Loucy (cell line): ENCODE data around the gene ASB1.

Experiments used
- H2AFZ ChIP-seq: fragments of 200-600 bp; sonication (generic); 2 replicates; pipeline ENCODE4 v1.6.0; 2016; ENCODE audit warnings: antibody characterized with exemption, mild to moderate bottlenecking, low read length, moderate library complexity
- H3F3A ChIP-seq: fragments of 200-600 bp; 2 replicates; pipeline ENCODE4 v1.6.0; 2016; ENCODE audit warnings: antibody characterized with exemption, low read depth, mild to moderate bottlenecking
- H3K27me3 ChIP-seq: fragments of 200-600 bp; sonication (generic); 2 replicates; pipeline ENCODE4 v1.6.1; 2014; ENCODE audit warnings: low read length, mild to moderate bottlenecking; ENCODE audit not compliant: insufficient read depth, poor library complexity, severe bottlenecking
- H3K36me3 ChIP-seq: fragments of 200-600 bp; sonication (generic); 2 replicates; pipeline ENCODE4 v1.6.1; 2016; ENCODE audit warnings: low read length; ENCODE audit not compliant: insufficient read depth
- H3K4me1 ChIP-seq: fragments of 200-600 bp; sonication (generic); 2 replicates; pipeline ENCODE4 v1.5.1; 2014; ENCODE audit warnings: low read length, mild to moderate bottlenecking; ENCODE audit not compliant: insufficient read depth, poor library complexity, severe bottlenecking
- H3K4me2 ChIP-seq: fragments of 200-600 bp; sonication (generic); 2 replicates; pipeline ENCODE4 v1.6.0; 2014; ENCODE audit warnings: antibody characterized with exemption, low read length, low read depth, mild to moderate bottlenecking; ENCODE audit not compliant: poor library complexity, severe bottlenecking
- H3K4me3 ChIP-seq: fragments of 200-600 bp; sonication (generic); 2 replicates; pipeline ENCODE4 v1.5.1; 2014; ENCODE audit warnings: low read length, mild to moderate bottlenecking, mixed read lengths; ENCODE audit not compliant: poor library complexity, severe bottlenecking
- H3K79me2 ChIP-seq: fragments of 200-600 bp; sonication (generic); 2 replicates; pipeline ENCODE4 v1.6.1; 2014; ENCODE audit warnings: low read length; ENCODE audit not compliant: insufficient read depth
- H3K9ac ChIP-seq: fragments of 200-600 bp; sonication (generic); 2 replicates; pipeline ENCODE4 v1.6.0; 2014; ENCODE audit warnings: mild to moderate bottlenecking, low read depth, low read length, moderate library complexity; ENCODE audit not compliant: poor library complexity, severe bottlenecking
- H3K9me2 ChIP-seq: fragments of 200-600 bp; sonication (generic); replicated peaks from 2 replicates; pipeline ENCODE4 v1.6.1; 2016; ENCODE audit warnings: low read depth, low read length, mixed read lengths
- H3K9me3 ChIP-seq: fragments of 200-600 bp; sonication (generic); 2 replicates; pipeline ENCODE4 v1.6.1; 2014; ENCODE audit warnings: mild to moderate bottlenecking, antibody characterized with exemption, low read length, low read depth; ENCODE audit not compliant: insufficient read depth
- H4K20me1 ChIP-seq: fragments of 200-600 bp; sonication (generic); 2 replicates; pipeline ENCODE4 v1.6.0; 2014; ENCODE audit warnings: antibody characterized with exemption, low read length, mild to moderate bottlenecking; ENCODE audit not compliant: insufficient read depth, poor library complexity, severe bottlenecking
- EZH2phosphoT487 ChIP-seq: fragments of 200-600 bp; IDR thresholded peaks from 2 replicates; pipeline ENCODE4 v1.6.1; 2018; ENCODE audit warnings: antibody characterized with exemption, mild to moderate bottlenecking, moderate library complexity, borderline replicate concordance
- TF ChIP-seq, protein P1 (sequence below): fragments of 200-600 bp; sonication (generic); conservative IDR thresholded peaks from 2 replicates; pipeline ENCODE4 v1.5.1; 2014; ENCODE audit warnings: mild to moderate bottlenecking, antibody characterized with exemption, low read length

The ASB1 gene

DNA sequence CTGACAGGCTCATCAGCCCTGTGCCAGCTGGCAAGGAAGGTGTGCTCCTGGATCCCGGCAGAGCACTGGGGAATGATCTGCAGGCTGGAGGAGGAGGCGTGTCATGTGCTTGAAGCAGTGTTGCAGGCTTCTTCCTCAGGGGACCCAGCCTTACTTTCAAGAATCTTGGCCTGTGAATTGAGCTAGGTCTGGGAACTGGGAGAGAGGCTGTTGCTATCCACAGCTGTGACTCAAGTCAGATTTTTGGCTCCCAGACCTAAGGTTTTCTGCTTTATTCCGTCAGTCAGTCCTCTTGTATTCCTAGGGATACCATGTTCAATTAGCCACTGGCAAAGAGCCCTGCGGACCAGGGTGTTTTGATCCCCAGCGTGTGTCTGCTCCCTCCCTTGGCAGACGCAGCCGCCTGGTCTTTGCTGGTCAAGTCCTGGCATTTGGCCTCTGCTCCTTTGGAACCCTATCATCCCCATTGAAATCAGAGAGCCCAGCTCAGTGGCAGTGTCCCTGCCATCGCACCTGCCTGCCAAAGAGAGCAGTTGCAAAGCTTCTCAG is 32.4 kb downstream of the ASB1 start:
- H3K4me3 ChIP-seq, result no peak overlapping the region
- no peaks in the 10 kb centered on the region for H3K36me3 ChIP-seq
- no peaks in the 10 kb centered on the region for H4K20me1 ChIP-seq
- no peaks in the 10 kb centered on the region for H3K4me1 ChIP-seq
- H3K9me3 ChIP-seq, result peaks cover 7% of the 10 kb centered on the region; the same call in 1 of the 2 replicates
- no peak for TF ChIP-seq EZH2phosphoT487
- TF ChIP-seq, protein P1, sequence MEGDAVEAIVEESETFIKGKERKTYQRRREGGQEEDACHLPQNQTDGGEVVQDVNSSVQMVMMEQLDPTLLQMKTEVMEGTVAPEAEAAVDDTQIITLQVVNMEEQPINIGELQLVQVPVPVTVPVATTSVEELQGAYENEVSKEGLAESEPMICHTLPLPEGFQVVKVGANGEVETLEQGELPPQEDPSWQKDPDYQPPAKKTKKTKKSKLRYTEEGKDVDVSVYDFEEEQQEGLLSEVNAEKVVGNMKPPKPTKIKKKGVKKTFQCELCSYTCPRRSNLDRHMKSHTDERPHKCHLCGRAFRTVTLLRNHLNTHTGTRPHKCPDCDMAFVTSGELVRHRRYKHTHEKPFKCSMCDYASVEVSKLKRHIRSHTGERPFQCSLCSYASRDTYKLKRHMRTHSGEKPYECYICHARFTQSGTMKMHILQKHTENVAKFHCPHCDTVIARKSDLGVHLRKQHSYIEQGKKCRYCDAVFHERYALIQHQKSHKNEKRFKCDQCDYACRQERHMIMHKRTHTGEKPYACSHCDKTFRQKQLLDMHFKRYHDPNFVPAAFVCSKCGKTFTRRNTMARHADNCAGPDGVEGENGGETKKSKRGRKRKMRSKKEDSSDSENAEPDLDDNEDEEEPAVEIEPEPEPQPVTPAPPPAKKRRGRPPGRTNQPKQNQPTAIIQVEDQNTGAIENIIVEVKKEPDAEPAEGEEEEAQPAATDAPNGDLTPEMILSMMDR, result no peak
- no peaks in the 10 kb centered on the region for H3K27me3 ChIP-seq
- H3F3A ChIP-seq, result no peaks in the 10 kb centered on the region
- no peak overlapping the region for H3K9ac ChIP-seq
- H3K9me2 ChIP-seq, result no peaks in the 10 kb centered on the region
- no peaks in the 10 kb centered on the region for H3K79me2 ChIP-seq
- no peak overlapping the region for H2AFZ ChIP-seq
- no peak overlapping the region for H3K4me2 ChIP-seq

DNA sequence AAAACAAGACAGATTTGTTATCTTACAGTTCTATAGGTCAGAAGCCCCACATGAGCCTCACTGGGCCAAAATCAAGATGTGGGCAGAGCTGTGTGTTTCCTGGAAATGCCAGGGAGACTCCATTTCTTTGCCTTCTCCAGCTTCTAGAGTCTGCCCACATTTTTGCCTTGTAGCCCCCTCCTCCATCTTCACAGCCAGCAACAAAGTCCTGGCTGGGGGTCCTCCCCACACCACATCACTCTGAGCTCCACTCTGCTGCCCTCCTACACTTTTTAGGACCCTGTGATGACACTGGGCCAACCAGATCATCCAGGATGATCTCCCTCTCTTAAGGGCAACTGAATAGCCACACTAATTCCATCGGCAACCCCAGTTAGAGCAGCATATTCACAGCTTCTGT is 34.3 kb downstream of the ASB1 start:
- H3K9me3 ChIP-seq, result peaks cover 4% of the 10 kb centered on the region; the same call in 1 of the 2 replicates
- no peak overlapping the region for H3K9ac ChIP-seq
- H3F3A ChIP-seq, result no peaks in the 10 kb centered on the region
- TF ChIP-seq, protein P1, result no peak
- no peak for TF ChIP-seq EZH2phosphoT487
- H3K4me1 ChIP-seq, result no peaks in the 10 kb centered on the region
- H3K79me2 ChIP-seq, result no peaks in the 10 kb centered on the region
- no peaks in the 10 kb centered on the region for H3K9me2 ChIP-seq
- no peaks in the 10 kb centered on the region for H3K36me3 ChIP-seq
- no peak overlapping the region for H3K4me2 ChIP-seq
- H2AFZ ChIP-seq, result no peak overlapping the region
- no peaks in the 10 kb centered on the region for H4K20me1 ChIP-seq
- H3K27me3 ChIP-seq, result no peaks in the 10 kb centered on the region
- H3K4me3 ChIP-seq, result no peak overlapping the region

DNA sequence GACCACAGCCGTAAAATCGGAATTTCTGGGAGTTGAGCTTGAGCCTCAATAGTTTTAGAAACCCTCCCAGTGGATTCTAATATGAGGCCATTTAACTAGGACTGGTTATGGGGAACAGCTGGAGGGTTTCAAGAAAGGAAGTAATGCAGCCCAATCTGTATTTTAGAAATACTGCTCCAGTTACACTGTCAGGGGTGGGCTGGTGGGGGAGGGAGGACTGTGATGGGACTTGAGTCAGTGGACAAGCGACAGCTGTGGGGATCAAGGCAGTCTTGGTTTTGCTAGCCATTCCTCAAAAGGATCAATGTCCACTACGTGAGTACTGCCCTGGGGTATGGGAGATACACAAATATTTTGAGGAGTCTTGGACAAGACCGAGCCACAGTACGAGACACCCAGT is 34.8 kb downstream of the ASB1 start:
- H3K4me1 ChIP-seq, result no peaks in the 10 kb centered on the region
- H3K4me3 ChIP-seq, result no peak overlapping the region
- H2AFZ ChIP-seq, result no peak overlapping the region
- no peaks in the 10 kb centered on the region for H3K79me2 ChIP-seq
- no peaks in the 10 kb centered on the region for H3K36me3 ChIP-seq
- H3K9ac ChIP-seq, result no peak overlapping the region
- no peaks in the 10 kb centered on the region for H3K27me3 ChIP-seq
- no peaks in the 10 kb centered on the region for H3F3A ChIP-seq
- H3K9me3 ChIP-seq, result peaks cover 4% of the 10 kb centered on the region; the same call in 1 of the 2 replicates
- TF ChIP-seq EZH2phosphoT487, result no peak
- TF ChIP-seq, protein P1, result no peak
- H4K20me1 ChIP-seq, result no peaks in the 10 kb centered on the region
- H3K4me2 ChIP-seq, result no peak overlapping the region
- no peaks in the 10 kb centered on the region for H3K9me2 ChIP-seq
